Stomach (tissue), 4 donors: ENCODE data around the gene SLC25A31.

ENCODE experiments used
- CTCF ChIP-seq, 7 experiments: fragments of 450-650 bp in 4 of 7; fragments of 200-600 bp in 3 of 7; sonication (generic) in 3 of 7; IDR thresholded peaks; one replicate each; pipeline ENCODE4 v1.5.1; 2016 to 2019; ENCODE audit warnings: antibody characterized with exemption in 7 of 7, control low read depth in 2 of 7, mild to moderate bottlenecking in 1 of 7
- EP300 ChIP-seq: sonication (generic); formaldehyde crosslinking; IDR thresholded peaks from one replicate; pipeline ENCODE4 v1.6.1; 2017; ENCODE audit warnings: antibody characterized with exemption
- POLR2A ChIP-seq, 4 donors: fragments of 450-650 bp; IDR thresholded peaks; one replicate each; pipeline ENCODE4 v1.6.1; 2016; ENCODE audit warnings: antibody characterized with exemption in 4 of 4, control low read depth in 2 of 4, mild to moderate bottlenecking in 1 of 4, moderate library complexity in 1 of 4
- POLR2AphosphoS5 ChIP-seq, 3 donors: sonication (generic); formaldehyde crosslinking; IDR thresholded peaks; one replicate each; pipeline ENCODE4 v1.6.1; 2016; ENCODE audit warnings: antibody characterized with exemption in 3 of 3

- TF ChIP-seq CTCF (IDR thresholded peaks at IDR 0.05) (no peak), POLR2AphosphoS5 (IDR thresholded peaks at IDR 0.05) (no peak), POLR2A (IDR thresholded peaks at IDR 0.05) (no peak), EP300 (no peak)
These were observed 42.8 kb downstream of the SLC25A31 start for GRCh38 chr4:127772769-127773671.
